ACC112 (cell line): ENCODE results near the gene APLP2.

Experiments
- H2AFZ ChIP-seq: fragments of 200-600 bp; sonication (generic); one replicate; pipeline ENCODE4 v1.6.0; 2017; ENCODE audit warnings: antibody characterized with exemption, low read length; ENCODE audit not compliant: unreplicated experiment
- H3K27ac ChIP-seq: fragments of 200-600 bp; sonication (generic); 2 replicates; pipeline ENCODE4 v1.5.1; 2014; ENCODE audit warnings: low read depth, mild to moderate bottlenecking, antibody characterized with exemption, low read length, moderate library complexity
- H3K27me3 ChIP-seq: fragments of 200-600 bp; sonication (generic); 2 replicates; pipeline ENCODE4 v1.6.1; 2014; ENCODE audit warnings: mild to moderate bottlenecking, antibody characterized with exemption, low read length, moderate library complexity, mixed read lengths; ENCODE audit not compliant: insufficient read depth
- H3K36me3 ChIP-seq: fragments of 200-600 bp; sonication (generic); 2 replicates; pipeline ENCODE4 v1.6.1; 2016; ENCODE audit warnings: mild to moderate bottlenecking, antibody characterized with exemption, low read length, moderate library complexity, mixed read lengths; ENCODE audit not compliant: insufficient read depth
- H3K4me1 ChIP-seq: fragments of 200-600 bp; sonication (generic); one replicate; pipeline ENCODE4 v1.6.1; 2016; ENCODE audit warnings: low read length, mixed read lengths; ENCODE audit not compliant: insufficient read depth, unreplicated experiment, control insufficient read depth
- H3K4me3 ChIP-seq: fragments of 200-600 bp; sonication (generic); 2 replicates; pipeline ENCODE4 v1.5.1; 2014; ENCODE audit warnings: mild to moderate bottlenecking, low read depth, low read length
- H3K79me2 ChIP-seq: fragments of 200-600 bp; sonication (generic); one replicate; pipeline ENCODE4 v1.6.0; 2016; ENCODE audit warnings: low read length; ENCODE audit not compliant: control insufficient read depth, unreplicated experiment, insufficient read depth

Gene APLP2

DNA sequence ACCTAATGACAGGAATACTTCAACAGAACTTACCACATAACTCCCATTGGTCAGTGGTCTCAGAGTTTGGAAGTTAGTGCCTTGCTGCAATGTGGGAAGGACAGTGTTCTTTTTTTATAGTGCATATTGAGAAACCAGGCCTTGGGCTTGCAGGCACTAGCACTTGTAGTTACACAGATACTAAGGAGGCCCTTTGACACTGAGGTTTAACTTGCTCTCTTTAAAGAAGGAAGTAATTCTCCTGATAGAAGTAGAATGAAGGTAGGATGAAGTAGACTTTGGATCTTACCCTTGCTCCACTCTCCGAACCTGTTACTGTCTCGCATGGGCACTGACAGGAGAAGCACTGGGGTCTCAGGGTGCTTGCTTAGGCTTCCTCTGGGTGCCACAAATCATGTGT lies 58.9 kb downstream of the APLP2 start:
- no peaks in the 10 kb centered on the region for H3K27me3 ChIP-seq
- H3K4me1 ChIP-seq: peaks cover 13% of the 10 kb centered on the region
- no peak overlapping the region for H3K4me3 ChIP-seq
- no peaks in the 10 kb centered on the region; the same call in 1 of the 2 replicates for H3K36me3 ChIP-seq
- H3K27ac ChIP-seq: no peak overlapping the region
- H3K79me2 ChIP-seq: peaks cover 14% of the 10 kb centered on the region
- no peak overlapping the region for H2AFZ ChIP-seq

DNA sequence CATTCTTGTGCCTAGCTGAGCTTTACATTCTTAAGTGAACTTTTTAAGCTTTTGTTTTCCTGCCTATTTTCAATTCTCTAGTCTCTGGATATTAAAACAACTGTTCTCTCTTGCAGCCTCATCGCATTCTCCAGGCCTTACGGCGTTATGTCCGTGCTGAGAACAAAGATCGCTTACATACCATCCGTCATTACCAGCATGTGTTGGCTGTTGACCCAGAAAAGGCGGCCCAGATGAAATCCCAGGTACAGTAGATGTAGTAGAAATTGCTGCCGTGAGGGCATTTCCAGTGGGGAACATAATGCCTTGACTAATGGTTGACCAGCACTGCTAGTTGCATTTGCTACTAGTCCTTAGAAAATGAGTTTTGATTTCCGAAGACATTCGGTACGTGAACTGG lies 60.2 kb downstream of the APLP2 start:
- Histone ChIP-seq H3K4me3 (no peak overlapping the region), H2AFZ (no peak overlapping the region), H3K27ac (no peak overlapping the region), H3K27me3 (no peaks in the 10 kb centered on the region), H3K36me3 (no peaks in the 10 kb centered on the region; the same call in 1 of the 2 replicates), H3K4me1 (peaks cover 2% of the 10 kb centered on the region), H3K79me2 (peaks cover 10% of the 10 kb centered on the region)

DNA sequence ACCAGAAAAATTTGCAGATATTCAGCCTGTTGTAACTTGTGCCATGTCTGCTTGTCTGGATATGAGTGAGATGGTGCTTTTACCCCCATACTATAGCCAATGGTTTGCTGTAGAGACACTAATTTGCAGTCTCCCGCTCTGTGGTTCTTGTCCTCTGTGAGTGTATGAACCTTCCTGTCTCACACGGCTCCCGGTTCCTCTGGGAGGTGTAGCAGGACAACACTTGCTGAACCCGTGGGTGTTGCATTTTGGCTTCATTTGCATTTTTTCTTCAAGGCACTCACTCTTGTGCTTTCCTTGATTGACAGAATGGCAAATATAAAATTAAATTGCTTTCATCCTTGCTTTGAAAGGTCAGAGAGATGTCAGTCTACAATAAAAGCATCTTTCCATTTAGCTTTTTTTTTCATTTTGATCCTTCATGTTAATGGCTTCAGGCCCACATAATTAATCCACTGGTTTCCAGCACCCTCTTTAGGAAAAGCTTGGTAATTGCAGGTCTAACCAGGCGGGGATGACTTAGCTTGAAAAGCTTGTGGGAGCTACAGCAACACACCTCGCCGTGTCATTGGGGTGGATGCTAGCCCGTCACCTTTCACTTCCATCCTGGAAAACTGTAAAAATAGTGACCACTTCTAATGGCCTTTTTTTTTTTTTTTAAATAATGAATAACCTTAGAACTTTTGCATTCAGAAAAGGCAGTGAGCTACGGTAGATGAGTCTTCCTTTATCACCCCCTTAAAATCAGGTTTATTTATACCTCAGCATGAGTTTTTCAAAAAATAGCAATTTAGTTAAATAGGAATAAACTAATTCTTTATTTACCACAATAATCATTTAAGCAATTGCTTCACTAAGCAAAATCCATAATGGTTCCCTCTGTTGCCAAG lies 62.5 kb downstream of the APLP2 start:
- Histone ChIP-seq H3K79me2 (no peaks in the 10 kb centered on the region), H3K4me3 (no peak overlapping the region), H3K27me3 (no peaks in the 10 kb centered on the region), H3K27ac (no peak overlapping the region), H2AFZ (no peak overlapping the region), H3K4me1 (no peaks in the 10 kb centered on the region), H3K36me3 (no peaks in the 10 kb centered on the region; the same call in 1 of the 2 replicates)

DNA sequence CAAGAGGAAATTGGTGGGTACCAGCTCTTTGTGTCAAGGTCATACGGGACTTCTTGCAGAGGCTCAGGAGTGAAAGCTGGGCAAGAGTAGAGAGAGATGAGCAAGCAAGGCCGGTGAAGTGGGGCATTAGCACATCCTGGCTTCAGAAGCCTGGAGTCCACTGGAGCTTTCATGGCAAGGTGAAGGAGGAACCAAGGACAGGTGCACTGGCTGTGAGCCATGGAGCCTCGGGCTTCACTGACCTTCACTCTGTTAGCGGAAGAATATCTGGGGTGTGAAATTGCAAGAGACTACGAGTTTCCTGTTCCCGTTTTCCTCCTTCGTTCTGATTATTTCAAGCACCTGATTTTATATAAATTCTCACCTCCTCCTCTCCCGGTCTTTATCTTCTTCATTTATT lies 64.0 kb downstream of the APLP2 start:
- no peak overlapping the region for H3K27ac ChIP-seq
- H3K4me3 ChIP-seq: no peak overlapping the region
- H3K36me3 ChIP-seq: peaks cover 5% of the 10 kb centered on the region; the same call in 1 of the 2 replicates
- H3K79me2 ChIP-seq: no peaks in the 10 kb centered on the region
- no peak overlapping the region for H2AFZ ChIP-seq
- no peaks in the 10 kb centered on the region for H3K4me1 ChIP-seq
- no peaks in the 10 kb centered on the region for H3K27me3 ChIP-seq

DNA sequence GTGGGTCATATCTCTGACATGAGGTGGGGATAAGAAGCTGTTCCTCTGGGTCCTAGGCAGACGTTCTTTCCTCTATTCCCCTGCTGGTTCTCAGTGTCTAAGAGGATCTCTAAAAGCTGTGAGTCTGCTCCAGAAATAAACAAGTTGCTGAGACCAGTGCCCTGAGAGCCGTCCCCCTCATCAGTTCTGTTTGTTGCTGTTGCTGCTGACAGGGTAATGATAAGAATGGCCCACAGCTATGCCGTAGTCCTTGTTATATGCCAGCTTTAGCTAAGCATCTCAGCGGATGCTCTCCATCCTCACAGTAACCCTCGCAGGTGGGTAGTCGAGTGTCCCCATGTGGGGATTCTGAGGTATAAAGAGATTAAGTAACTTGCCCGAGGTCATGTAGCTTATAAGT lies 66.4 kb downstream of the APLP2 start:
- peaks cover 5% of the 10 kb centered on the region; the same call in 1 of the 2 replicates for H3K36me3 ChIP-seq
- H3K27ac ChIP-seq: no peak overlapping the region
- no peaks in the 10 kb centered on the region for H3K79me2 ChIP-seq
- no peak overlapping the region for H3K4me3 ChIP-seq
- no peaks in the 10 kb centered on the region for H3K27me3 ChIP-seq
- no peak overlapping the region for H2AFZ ChIP-seq
- no peaks in the 10 kb centered on the region for H3K4me1 ChIP-seq

DNA sequence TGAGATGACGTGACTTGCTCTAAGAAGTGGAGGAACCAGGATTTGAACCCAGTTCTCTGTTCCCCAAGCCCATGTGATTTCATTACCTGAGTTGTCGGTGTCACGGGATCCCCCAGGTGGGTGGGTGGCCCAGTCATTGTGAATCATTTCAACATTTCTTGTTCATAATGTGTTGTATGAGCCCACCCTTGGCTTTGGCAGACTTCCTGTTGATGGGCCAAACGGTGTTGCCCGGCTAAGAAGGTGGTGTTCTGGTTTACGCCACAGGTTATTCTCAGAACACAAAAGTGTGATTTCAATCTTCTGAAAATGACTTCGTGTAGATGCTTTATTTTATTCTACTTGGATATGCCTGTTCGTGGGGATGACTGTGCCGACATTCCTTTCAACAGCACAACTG lies 68.3 kb downstream of the APLP2 start:
- peaks cover 5% of the 10 kb centered on the region; the same call in 1 of the 2 replicates for H3K36me3 ChIP-seq
- no peaks in the 10 kb centered on the region for H3K4me1 ChIP-seq
- H2AFZ ChIP-seq: no peak overlapping the region
- no peaks in the 10 kb centered on the region for H3K79me2 ChIP-seq
- H3K27ac ChIP-seq: no peak overlapping the region
- H3K4me3 ChIP-seq: no peak overlapping the region
- H3K27me3 ChIP-seq: no peaks in the 10 kb centered on the region

DNA sequence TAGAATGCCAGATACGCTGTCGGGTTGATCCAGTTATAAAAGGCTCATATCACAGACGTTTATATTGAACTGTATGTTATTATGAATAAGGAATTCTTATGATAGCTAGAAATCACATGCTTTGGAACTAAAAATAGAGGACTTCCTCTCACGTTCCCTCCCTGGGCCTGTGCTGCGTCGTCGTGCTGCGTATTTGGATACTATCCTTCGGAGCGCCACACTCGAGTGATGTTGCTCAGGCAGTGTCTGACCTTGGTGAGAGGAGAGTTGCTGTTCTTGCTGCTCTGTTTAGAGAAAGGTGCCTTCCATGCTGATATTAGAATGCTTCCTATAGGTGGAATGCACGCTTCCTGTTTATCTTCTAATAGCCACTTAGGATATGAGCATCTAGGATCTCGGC lies 69.7 kb downstream of the APLP2 start:
- no peak overlapping the region for H3K4me3 ChIP-seq
- no peaks in the 10 kb centered on the region for H3K79me2 ChIP-seq
- peaks cover 5% of the 10 kb centered on the region; the same call in 1 of the 2 replicates for H3K36me3 ChIP-seq
- no peak overlapping the region for H3K27ac ChIP-seq
- no peak overlapping the region for H2AFZ ChIP-seq
- H3K27me3 ChIP-seq: no peaks in the 10 kb centered on the region
- H3K4me1 ChIP-seq: no peaks in the 10 kb centered on the region

DNA sequence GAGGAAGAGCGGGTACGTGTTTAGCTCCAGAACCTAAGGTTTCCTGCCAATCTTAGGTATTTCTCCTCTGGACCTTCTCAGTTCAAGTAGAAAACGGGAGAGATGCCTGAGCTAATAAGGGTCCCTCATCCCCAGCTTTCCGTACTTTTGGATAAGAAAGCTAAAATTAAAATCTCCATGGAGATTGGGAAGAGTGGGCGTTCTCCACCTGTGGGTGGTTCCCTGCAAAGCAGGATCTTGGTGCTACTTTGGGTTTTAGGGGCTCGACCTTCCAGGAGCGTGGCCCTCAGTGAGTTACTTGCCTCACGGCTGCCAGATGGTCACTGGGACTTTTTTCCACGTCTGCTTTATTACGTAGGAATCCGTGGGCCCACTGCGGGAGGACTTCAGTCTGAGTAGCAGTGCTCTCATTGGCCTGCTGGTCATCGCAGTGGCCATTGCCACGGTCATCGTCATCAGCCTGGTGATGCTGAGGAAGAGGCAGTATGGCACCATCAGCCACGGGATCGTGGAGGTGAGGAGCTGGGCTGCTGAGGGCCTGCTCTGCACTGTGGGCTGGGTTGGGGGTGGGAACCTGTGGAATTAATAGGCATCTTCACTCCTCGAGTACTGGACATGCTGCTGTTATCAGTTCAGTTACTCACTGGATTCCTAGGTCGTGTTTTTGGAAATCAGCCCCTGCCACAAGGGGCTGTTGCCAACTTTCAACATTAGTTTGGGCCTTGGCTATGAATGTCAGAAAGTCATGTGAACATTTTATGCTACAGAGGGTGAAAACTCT lies 72.1 kb downstream of the APLP2 start:
- Histone ChIP-seq H2AFZ (no peak overlapping the region), H3K36me3 (peaks cover 13% of the 10 kb centered on the region; the same call in 1 of the 2 replicates), H3K27me3 (no peaks in the 10 kb centered on the region), H3K4me1 (no peaks in the 10 kb centered on the region), H3K27ac (no peak overlapping the region), H3K4me3 (no peak overlapping the region), H3K79me2 (no peaks in the 10 kb centered on the region)

DNA sequence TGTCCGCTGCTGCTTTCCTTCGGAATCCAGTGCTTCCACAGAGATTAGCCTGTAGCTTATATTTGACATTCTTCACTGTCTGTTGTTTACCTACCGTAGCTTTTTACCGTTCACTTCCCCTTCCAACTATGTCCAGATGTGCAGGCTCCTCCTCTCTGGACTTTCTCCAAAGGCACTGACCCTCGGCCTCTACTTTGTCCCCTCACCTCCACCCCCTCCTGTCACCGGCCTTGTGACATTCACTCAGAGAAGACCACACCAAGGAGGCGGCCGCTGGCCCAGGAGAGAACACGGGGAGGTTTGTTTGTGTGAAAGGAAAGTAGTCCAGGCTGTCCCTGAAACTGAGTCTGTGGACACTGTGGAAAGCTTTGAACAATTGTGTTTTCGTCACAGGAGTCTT lies 74.4 kb downstream of the APLP2 start:
- no peaks in the 10 kb centered on the region for H3K4me1 ChIP-seq
- no peak overlapping the region for H3K27ac ChIP-seq
- H3K36me3 ChIP-seq: peaks cover 7% of the 10 kb centered on the region; the same call in 1 of the 2 replicates
- no peaks in the 10 kb centered on the region for H3K79me2 ChIP-seq
- H3K27me3 ChIP-seq: no peaks in the 10 kb centered on the region
- no peak overlapping the region for H2AFZ ChIP-seq
- H3K4me3 ChIP-seq: no peak overlapping the region

DNA sequence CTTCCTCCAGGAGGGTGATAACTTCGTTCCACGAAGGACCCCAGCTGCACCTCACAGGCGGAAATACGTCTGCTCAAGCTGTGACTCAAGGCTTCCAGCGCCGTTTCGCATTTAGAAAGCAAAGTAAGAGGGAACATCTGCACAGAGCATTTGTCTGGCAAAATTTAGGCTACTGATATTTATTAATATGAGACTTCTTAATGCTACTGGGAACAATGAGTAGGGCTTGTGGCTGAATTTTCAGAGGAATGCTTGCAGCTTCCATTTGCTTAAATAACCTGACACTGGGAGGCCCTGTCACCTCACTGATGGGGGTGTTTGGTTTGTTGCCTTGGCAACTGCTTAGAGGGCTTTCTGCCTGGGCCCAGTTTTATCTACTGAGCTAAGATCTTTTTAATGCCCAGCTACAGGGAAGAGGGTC lies 75.2 kb downstream of the APLP2 start:
- Histone ChIP-seq H3K36me3 (peaks cover 7% of the 10 kb centered on the region; the same call in 1 of the 2 replicates), H2AFZ (no peak overlapping the region), H3K27ac (no peak overlapping the region), H3K4me1 (no peaks in the 10 kb centered on the region), H3K27me3 (no peaks in the 10 kb centered on the region), H3K79me2 (no peaks in the 10 kb centered on the region), H3K4me3 (no peak overlapping the region)
